Nucleus accumbens (tissue), 56 donors: ENCODE measurements around the gene SOAT2.

Source experiments
- DNase-seq, 56 donors: peaks; one replicate each; lab custom pipeline; 2025; lab: John Stamatoyannopoulos, UW

The SOAT2 gene

GRCh38 chr12:53102883-53103807 is at the start of gene SOAT2:
SOAT2 (plus strand) TSS chr12:53103486; CDS start chr12:53103578, 92 bp downstream.
- DNase-seq = no peak

GRCh38 chr12:53054112-53054878 is 49.0 kb upstream of the SOAT2 start:
- DNase-seq = peak; percentile 67 to 98 (median 94)

GRCh38 chr12:53055471-53056266 is 47.6 kb upstream of the SOAT2 start:
- DNase-seq = no peak

GRCh38 chr12:53056296-53056695 is 47.0 kb upstream of the SOAT2 start:
- no peak for DNase-seq

- no peak for DNase-seq
These were observed 46.4 kb upstream of the SOAT2 start for GRCh38 chr12:53056901-53057300.

- DNase-seq = no peak
These were observed 45.3 kb upstream of the SOAT2 start for GRCh38 chr12:53057816-53058500.

GRCh38 chr12:53058674-53059433 is 44.4 kb upstream of the SOAT2 start:
- no peak for DNase-seq

GRCh38 chr12:53059434-53060063 is 43.7 kb upstream of the SOAT2 start:
- no peak for DNase-seq

- no peak for DNase-seq
These were observed 43.1 kb upstream of the SOAT2 start for GRCh38 chr12:53060064-53060720.

- DNase-seq = no peak
These were observed 42.5 kb upstream of the SOAT2 start for GRCh38 chr12:53060721-53061276.

- DNase-seq = no peak
These were observed 41.8 kb upstream of the SOAT2 start for GRCh38 chr12:53061404-53062010.

- no peak for DNase-seq
These were observed 41.0 kb upstream of the SOAT2 start for GRCh38 chr12:53062011-53062961.

- no peak for DNase-seq
These were observed 40.1 kb upstream of the SOAT2 start for GRCh38 chr12:53062977-53063707.

- peak in 11 of 56 donors; percentile 30 to 68 (median 41) for DNase-seq
These were observed 39.3 kb upstream of the SOAT2 start for GRCh38 chr12:53063708-53064612.
